Endodermal cell (in vitro differentiated cells): ENCODE measurements around the gene U2AF2. TPM values are rescaled to one million over a fixed set of nuclear protein-coding genes. Genes with fewer than 3 reads are reported as not detected.
A peak's percentile ranks its signal among the peaks of the same experiment; 100 is the strongest.

Experiments used
- DNase-seq: peaks from one replicate; pipeline ENCODE4 v3.0.0-alpha.2; 2017
- H3K27ac ChIP-seq: 2 replicates; pipeline ENCODE4 v1.5.1; 2013; ENCODE audit warnings: mild to moderate bottlenecking, low read depth, low read length, moderate library complexity
- H3K27me3 ChIP-seq: 2 replicates; pipeline ENCODE4 v1.6.1; 2013; ENCODE audit warnings: mild to moderate bottlenecking, low read length, moderate library complexity; ENCODE audit not compliant: insufficient read depth, control insufficient read depth, poor library complexity, severe bottlenecking
- H3K36me3 ChIP-seq: 2 replicates; pipeline ENCODE4 v1.7.0; 2013; ENCODE audit warnings: mild to moderate bottlenecking, low read length, moderate library complexity; ENCODE audit not compliant: control insufficient read depth, insufficient read depth
- H3K4me1 ChIP-seq: one replicate; pipeline ENCODE4 v1.7.0; 2013; ENCODE audit warnings: low read length; ENCODE audit not compliant: control insufficient read depth, insufficient read depth
- H3K4me3 ChIP-seq: 2 replicates; pipeline ENCODE4 v1.5.1; 2013; ENCODE audit warnings: mild to moderate bottlenecking, low read length, moderate library complexity
- H3K9ac ChIP-seq: 2 replicates; pipeline ENCODE4 v1.6.1; 2013; ENCODE audit warnings: mild to moderate bottlenecking, low read length, moderate library complexity; ENCODE audit not compliant: poor library complexity, severe bottlenecking; ENCODE audit errors: extremely low read depth
- H3K9me3 ChIP-seq: 2 replicates; pipeline ENCODE4 v1.6.1; 2013; ENCODE audit warnings: mild to moderate bottlenecking, low read length, moderate library complexity; ENCODE audit not compliant: control insufficient read depth
- H3K27ac Mint-ChIP-seq: 2 replicates; pipeline ENCODE4 v1.8.0; 2020; ENCODE audit warnings: mixed read lengths
- H3K27me3 Mint-ChIP-seq: 2 replicates; pipeline ENCODE4 v1.8.0; 2021; ENCODE audit warnings: mild to moderate bottlenecking, mixed read lengths; ENCODE audit not compliant: insufficient read depth
- H3K36me3 Mint-ChIP-seq: 2 replicates; pipeline ENCODE4 v1.8.0; 2020; ENCODE audit warnings: low read depth, mixed read lengths
- H3K4me1 Mint-ChIP-seq: 2 replicates; pipeline ENCODE4 v1.8.0; 2020; ENCODE audit warnings: mixed read lengths
- H3K4me3 Mint-ChIP-seq: 2 replicates; pipeline ENCODE4 v1.8.0; 2020; ENCODE audit warnings: mild to moderate bottlenecking, moderate library complexity, mixed read lengths
- H3K9me3 Mint-ChIP-seq: 2 replicates; pipeline ENCODE4 v1.8.0; 2020; ENCODE audit warnings: mild to moderate bottlenecking, mixed read lengths
- WGBS, 2 experiments: methylation state at CpG; one replicate each; pipeline versions ENCODE4 v1.1.5 to v1.1.7; 2013; ENCODE audit warnings: missing lambda C conversion rate in 2 of 2, mixed read lengths in 1 of 2; ENCODE audit not compliant: insufficient coverage in 1 of 2, insufficient read length in 1 of 2; 5-methylcytosine and 5-hydroxymethylcytosine counted together
- total RNA-seq, 2 donors: library from RNA; stranded (reverse); fragmentation: NEBNext Ultra II Directional in 1 of 2; extraction: Animal tissue kit (Norgen Biotek cat#: 25700) in 1 of 2; gene quantifications; 2 replicates in 1 of 2; 3 replicates in 1 of 2; pipeline ENCODE4 v1.2.1, GENCODE V29; 2021
- TF ChIP-seq, protein P1 (sequence below): fragments of 200-600 bp; sonication (generic); conservative IDR thresholded peaks from 2 replicates; pipeline ENCODE4 v1.5.0; 2021; ENCODE audit warnings: antibody characterized with exemption, mild to moderate bottlenecking

U2AF2 gene
- total RNA-seq, 2 donors from 2014 or later: 264 to 293 TPM

- no peak overlapping the region for H3K27ac ChIP-seq
- peaks cover 14% of the 10 kb centered on the region for H3K36me3 ChIP-seq
- peak overlapping the region; percentile 90 for H3K4me3 Mint-ChIP-seq
- 2 to 4% methylated on average over 9 to 65 of the region's 65 CpGs for WGBS, 2 experiments
- no peaks in the 10 kb centered on the region for H3K27me3 Mint-ChIP-seq
- H3K9me3 ChIP-seq: no peaks in the 10 kb centered on the region
- no peaks in the 10 kb centered on the region for H3K27me3 ChIP-seq
- H3K27ac Mint-ChIP-seq: peak overlapping the region; percentile 88
- peaks cover 34% of the 10 kb centered on the region for H3K36me3 Mint-ChIP-seq
- peaks cover 16% of the 10 kb centered on the region for H3K4me1 Mint-ChIP-seq
- TF ChIP-seq, protein P1, sequence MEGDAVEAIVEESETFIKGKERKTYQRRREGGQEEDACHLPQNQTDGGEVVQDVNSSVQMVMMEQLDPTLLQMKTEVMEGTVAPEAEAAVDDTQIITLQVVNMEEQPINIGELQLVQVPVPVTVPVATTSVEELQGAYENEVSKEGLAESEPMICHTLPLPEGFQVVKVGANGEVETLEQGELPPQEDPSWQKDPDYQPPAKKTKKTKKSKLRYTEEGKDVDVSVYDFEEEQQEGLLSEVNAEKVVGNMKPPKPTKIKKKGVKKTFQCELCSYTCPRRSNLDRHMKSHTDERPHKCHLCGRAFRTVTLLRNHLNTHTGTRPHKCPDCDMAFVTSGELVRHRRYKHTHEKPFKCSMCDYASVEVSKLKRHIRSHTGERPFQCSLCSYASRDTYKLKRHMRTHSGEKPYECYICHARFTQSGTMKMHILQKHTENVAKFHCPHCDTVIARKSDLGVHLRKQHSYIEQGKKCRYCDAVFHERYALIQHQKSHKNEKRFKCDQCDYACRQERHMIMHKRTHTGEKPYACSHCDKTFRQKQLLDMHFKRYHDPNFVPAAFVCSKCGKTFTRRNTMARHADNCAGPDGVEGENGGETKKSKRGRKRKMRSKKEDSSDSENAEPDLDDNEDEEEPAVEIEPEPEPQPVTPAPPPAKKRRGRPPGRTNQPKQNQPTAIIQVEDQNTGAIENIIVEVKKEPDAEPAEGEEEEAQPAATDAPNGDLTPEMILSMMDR: no peak
- peaks cover 11% of the 10 kb centered on the region for H3K4me1 ChIP-seq
- H3K9me3 Mint-ChIP-seq: peaks cover 5% of the 10 kb centered on the region
- peak; percentile 69 for DNase-seq
- peak overlapping the region; percentile 92 for H3K4me3 ChIP-seq
- H3K9ac ChIP-seq: peak overlapping the region; percentile 55
Observed at GRCh38 chr19:55642153-55643002, 12.5 kb upstream of the U2AF2 start.

DNA sequence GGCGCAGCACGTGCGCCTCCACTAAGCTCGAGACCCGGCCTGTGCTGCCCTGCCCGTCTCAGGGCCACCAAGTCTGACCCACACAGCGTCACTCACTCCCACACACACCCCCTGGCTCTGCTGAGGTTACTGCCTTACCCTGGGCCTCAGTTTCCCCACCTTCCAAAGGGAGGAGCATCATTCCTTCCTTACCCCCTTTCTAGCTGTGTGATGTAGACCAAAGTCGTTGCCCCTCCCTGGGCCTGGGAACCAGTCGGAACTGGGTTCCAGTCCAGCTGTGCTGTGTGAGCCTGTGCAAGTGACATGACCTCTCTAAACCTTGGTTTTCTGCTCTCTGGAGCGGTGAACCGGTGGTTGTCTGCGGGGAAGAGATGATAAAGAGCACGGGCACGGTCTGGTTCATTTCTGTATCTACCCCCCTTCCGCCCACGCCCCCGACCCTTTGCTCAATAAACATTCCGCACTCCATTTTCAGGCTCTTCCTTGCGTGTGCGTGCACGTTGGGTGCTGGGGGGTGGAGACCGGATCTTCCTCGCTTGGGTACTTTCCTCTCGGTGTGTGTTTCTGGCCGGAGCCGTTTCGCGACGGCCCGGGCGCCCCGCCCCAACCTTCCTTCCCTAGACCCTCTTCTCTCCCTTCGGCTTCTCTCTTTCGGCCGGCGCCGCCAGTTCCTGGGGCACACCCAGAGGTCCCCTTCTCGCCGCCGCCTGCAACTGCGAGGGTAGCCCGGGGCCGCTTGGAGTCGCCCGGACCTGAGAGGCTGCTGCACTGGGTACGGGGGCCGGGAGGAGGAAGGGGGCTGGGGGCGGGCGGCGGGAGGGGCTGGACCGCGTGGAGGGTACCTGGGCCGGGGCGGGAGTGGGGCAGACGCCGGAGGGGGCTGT lies 11.6 kb upstream of the U2AF2 start, which contains the start of gene ZNF581:
Gene ZNF581, plus strand, starts transcription at position 647 of the 884 bp plus-strand sequence. CDS start 923 bp downstream, outside the sequence.
- Histone ChIP-seq H3K27ac (no peak within 1 kb of the TSS), H3K27me3 (no peaks in the 10 kb centered on the region), H3K36me3 (peaks cover 14% of the 10 kb centered on the region), H3K4me3 (peak within 1 kb of the TSS; percentile 92), H3K9ac (peak within 1 kb of the TSS; percentile 63), H3K9me3 (no peaks in the 10 kb centered on the region), H3K4me1 (peaks cover 13% of the 10 kb centered on the region)
- H3K4me1 Mint-ChIP-seq: peaks cover 19% of the 10 kb centered on the region
- TF ChIP-seq, protein P1: no peak
- peak within 1 kb of the TSS; percentile 88 for H3K27ac Mint-ChIP-seq
- DNase-seq: peak; percentile 89
- peaks cover 26% of the 10 kb centered on the region for H3K36me3 Mint-ChIP-seq
- WGBS, 2 experiments: 1% methylated on average over 20 to 46 of the region's 56 CpGs
- no peaks in the 10 kb centered on the region for H3K27me3 Mint-ChIP-seq
- peaks cover 3% of the 10 kb centered on the region for H3K9me3 Mint-ChIP-seq
- H3K4me3 Mint-ChIP-seq: peak within 1 kb of the TSS; percentile 90

GRCh38 chr19:55643887-55644176 lies 11.0 kb upstream of the U2AF2 start:
- DNase-seq: no peak
- 0 to 1% methylated on average over 6 to 15 of the region's 15 CpGs for WGBS, 2 experiments
- no peaks in the 10 kb centered on the region for H3K27me3 Mint-ChIP-seq

More at GRCh38 chr19:55643887-55644176, 11.0 kb upstream of the U2AF2 start:
- no peaks in the 10 kb centered on the region for H3K27me3 ChIP-seq
- peaks cover 10% of the 10 kb centered on the region for H3K36me3 ChIP-seq
- Mint-ChIP-seq H3K4me1 (peaks cover 19% of the 10 kb centered on the region), H3K4me3 (peak overlapping the region; percentile 90), H3K36me3 (peaks cover 22% of the 10 kb centered on the region), H3K27ac (peak overlapping the region; percentile 82), H3K9me3 (peaks cover 3% of the 10 kb centered on the region)
- H3K9ac ChIP-seq: peak overlapping the region; percentile 63
- TF ChIP-seq, protein P1: no peak
- H3K4me1 ChIP-seq: peaks cover 13% of the 10 kb centered on the region
- H3K4me3 ChIP-seq: peak overlapping the region; percentile 92
- no peak overlapping the region for H3K27ac ChIP-seq
- H3K9me3 ChIP-seq: no peaks in the 10 kb centered on the region
